Measurements from ENCODE around the gene PERCC1. TPM values are rescaled to one million over a fixed set of nuclear protein-coding genes. Genes with fewer than 3 reads are reported as not detected.
A peak's percentile ranks its signal among the peaks of the same experiment; 100 is the strongest.

The PERCC1 gene
- total RNA-seq, 4 donors from 2014 or later = 1.3 TPM; not detected in 3

DNA sequence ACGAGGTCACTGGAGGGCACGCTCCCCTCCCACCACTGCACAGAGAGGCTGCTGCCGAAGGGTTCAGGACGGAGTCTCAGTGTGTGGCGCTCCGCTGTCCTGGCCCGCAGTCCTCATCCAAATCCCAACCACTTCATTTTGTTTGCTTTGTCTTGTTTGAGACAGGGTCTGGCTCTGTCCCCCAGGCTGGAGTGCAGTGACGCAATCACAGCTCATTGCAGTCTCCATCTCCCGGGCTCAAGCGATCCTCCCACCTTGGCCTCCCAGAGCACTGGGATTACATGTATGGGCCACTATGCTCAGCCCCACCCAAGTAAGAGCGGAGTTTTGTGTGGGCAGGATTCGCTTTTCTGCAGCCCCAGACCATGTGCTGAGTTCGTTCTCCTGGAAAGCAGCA is 29.1 kb upstream of the PERCC1 start:
- TF ChIP-seq POLR2AphosphoS5 (IDR thresholded peaks at IDR 0.05) = no peak
- TF ChIP-seq, protein P1, sequence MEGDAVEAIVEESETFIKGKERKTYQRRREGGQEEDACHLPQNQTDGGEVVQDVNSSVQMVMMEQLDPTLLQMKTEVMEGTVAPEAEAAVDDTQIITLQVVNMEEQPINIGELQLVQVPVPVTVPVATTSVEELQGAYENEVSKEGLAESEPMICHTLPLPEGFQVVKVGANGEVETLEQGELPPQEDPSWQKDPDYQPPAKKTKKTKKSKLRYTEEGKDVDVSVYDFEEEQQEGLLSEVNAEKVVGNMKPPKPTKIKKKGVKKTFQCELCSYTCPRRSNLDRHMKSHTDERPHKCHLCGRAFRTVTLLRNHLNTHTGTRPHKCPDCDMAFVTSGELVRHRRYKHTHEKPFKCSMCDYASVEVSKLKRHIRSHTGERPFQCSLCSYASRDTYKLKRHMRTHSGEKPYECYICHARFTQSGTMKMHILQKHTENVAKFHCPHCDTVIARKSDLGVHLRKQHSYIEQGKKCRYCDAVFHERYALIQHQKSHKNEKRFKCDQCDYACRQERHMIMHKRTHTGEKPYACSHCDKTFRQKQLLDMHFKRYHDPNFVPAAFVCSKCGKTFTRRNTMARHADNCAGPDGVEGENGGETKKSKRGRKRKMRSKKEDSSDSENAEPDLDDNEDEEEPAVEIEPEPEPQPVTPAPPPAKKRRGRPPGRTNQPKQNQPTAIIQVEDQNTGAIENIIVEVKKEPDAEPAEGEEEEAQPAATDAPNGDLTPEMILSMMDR (IDR thresholded peaks at IDR 0.05) = no peak
- no peak for TF ChIP-seq EP300 (IDR thresholded peaks at IDR 0.05)
- no peak for TF ChIP-seq POLR2A (IDR thresholded peaks at IDR 0.05)
- Histone ChIP-seq H3K36me3 (peaks cover 82% of the 10 kb centered on the region), H3K27me3 (no peaks in the 10 kb centered on the region), H3K9me3 (no peaks in the 10 kb centered on the region), H3K4me3 (no peak overlapping the region), H3K27ac (no peak overlapping the region), H3K4me1 (no peaks in the 10 kb centered on the region)
- over 99% methylated on average over 11 of the region's 13 CpGs for WGBS
- no peak for DNase-seq (ENCODE audit: low spot score in 2 of 2)

DNA sequence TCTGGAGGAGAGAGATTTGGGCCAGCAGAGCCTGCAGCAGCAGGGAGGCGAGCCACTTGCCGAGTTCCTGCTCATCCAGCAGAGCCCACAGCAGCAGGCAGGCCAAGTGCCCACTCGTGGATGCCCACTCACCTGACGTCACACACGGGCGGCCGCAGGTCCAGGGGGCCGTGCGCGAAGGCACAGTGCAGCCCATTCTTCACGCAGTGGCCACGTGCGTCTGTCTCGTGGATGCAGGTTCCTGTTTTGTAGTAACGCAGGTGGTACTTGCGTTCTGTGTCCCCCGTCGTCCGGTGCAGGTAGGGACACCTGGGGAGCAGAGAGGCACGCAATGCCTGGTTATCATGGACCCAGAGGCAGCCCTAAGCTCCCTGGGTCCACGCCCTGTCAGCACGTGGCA is 27.8 kb upstream of the PERCC1 start:
- H3K4me3 ChIP-seq = no peak overlapping the region
- DNase-seq (ENCODE audit: low spot score in 2 of 2) = no peak
- TF ChIP-seq EP300 (IDR thresholded peaks at IDR 0.05) = no peak
- TF ChIP-seq POLR2A (IDR thresholded peaks at IDR 0.05) = no peak
- TF ChIP-seq, protein P1 (IDR thresholded peaks at IDR 0.05) = no peak
- TF ChIP-seq POLR2AphosphoS5 (IDR thresholded peaks at IDR 0.05) = no peak
- WGBS = 88% methylated on average over 10 of the region's 22 CpGs
- no peaks in the 10 kb centered on the region for H3K27me3 ChIP-seq
- peaks cover 4% of the 10 kb centered on the region for H3K4me1 ChIP-seq
- no peak overlapping the region for H3K27ac ChIP-seq
- H3K9me3 ChIP-seq = no peaks in the 10 kb centered on the region
- H3K36me3 ChIP-seq = peaks cover 74% of the 10 kb centered on the region

DNA sequence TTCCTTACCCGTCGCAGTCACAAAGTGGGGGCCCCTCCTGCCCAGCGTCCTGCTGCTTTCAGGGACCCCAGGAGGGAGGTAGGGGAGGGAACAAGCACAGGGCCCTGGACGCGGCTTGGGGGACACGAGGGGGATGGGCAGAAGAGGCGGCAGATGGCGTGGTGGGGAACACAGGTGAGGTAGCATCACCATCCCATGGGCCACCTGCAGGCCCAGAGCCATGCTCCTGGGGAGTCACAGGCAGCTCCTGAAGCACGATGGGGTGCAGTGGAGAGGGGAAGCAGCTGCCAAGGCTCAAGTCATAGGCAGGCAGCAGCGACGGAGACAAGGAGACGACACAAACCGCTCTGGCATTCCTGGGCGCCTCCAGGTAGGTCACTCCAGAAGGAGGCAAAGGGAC is 27.1 kb upstream of the PERCC1 start:
- 92% methylated on average over 14 of the region's 14 CpGs for WGBS
- Histone ChIP-seq H3K4me3 (no peak overlapping the region), H3K9me3 (no peaks in the 10 kb centered on the region), H3K27ac (no peak overlapping the region), H3K27me3 (no peaks in the 10 kb centered on the region), H3K4me1 (peaks cover 11% of the 10 kb centered on the region), H3K36me3 (peaks cover 67% of the 10 kb centered on the region)
- no peak for TF ChIP-seq POLR2AphosphoS5 (IDR thresholded peaks at IDR 0.05)
- TF ChIP-seq POLR2A (IDR thresholded peaks at IDR 0.05) = no peak
- TF ChIP-seq, protein P1 (IDR thresholded peaks at IDR 0.05) = no peak
- TF ChIP-seq EP300 (IDR thresholded peaks at IDR 0.05) = no peak
- no peak for DNase-seq (ENCODE audit: low spot score in 2 of 2)

DNA sequence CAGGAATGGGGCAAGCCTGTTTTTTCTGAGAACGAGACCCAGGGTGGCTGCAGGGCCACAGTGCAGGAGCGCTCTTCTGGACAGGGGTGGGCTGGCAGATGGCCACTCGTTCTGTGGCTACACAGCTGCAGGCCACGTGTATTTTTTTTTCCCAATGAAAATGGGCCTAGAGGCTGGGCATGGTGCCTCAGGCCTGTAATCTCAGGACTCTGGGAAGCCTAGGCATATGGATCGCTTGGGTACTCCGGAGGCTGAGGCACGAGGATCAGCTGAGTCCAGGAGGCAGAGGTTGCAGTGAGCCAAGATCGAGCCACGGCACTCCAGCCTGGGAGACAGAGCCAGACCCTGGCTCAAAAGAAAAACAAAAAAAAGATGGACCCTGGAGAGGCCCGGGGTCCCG is 23.1 kb upstream of the PERCC1 start:
- WGBS = 24% methylated on average over 10 of the region's 11 CpGs
- Histone ChIP-seq H3K4me1 (peaks cover 23% of the 10 kb centered on the region), H3K9me3 (no peaks in the 10 kb centered on the region), H3K27me3 (no peaks in the 10 kb centered on the region), H3K27ac (peak overlapping the region; percentile 16), H3K36me3 (peaks cover 49% of the 10 kb centered on the region), H3K4me3 (peak overlapping the region; percentile 51)
- DNase-seq (ENCODE audit: low spot score in 2 of 2) = no peak
- TF ChIP-seq, protein P1 (IDR thresholded peaks at IDR 0.05) = no peak
- TF ChIP-seq POLR2AphosphoS5 (IDR thresholded peaks at IDR 0.05) = no peak
- no peak for TF ChIP-seq POLR2A (IDR thresholded peaks at IDR 0.05)
- no peak for TF ChIP-seq EP300 (IDR thresholded peaks at IDR 0.05)

DNA sequence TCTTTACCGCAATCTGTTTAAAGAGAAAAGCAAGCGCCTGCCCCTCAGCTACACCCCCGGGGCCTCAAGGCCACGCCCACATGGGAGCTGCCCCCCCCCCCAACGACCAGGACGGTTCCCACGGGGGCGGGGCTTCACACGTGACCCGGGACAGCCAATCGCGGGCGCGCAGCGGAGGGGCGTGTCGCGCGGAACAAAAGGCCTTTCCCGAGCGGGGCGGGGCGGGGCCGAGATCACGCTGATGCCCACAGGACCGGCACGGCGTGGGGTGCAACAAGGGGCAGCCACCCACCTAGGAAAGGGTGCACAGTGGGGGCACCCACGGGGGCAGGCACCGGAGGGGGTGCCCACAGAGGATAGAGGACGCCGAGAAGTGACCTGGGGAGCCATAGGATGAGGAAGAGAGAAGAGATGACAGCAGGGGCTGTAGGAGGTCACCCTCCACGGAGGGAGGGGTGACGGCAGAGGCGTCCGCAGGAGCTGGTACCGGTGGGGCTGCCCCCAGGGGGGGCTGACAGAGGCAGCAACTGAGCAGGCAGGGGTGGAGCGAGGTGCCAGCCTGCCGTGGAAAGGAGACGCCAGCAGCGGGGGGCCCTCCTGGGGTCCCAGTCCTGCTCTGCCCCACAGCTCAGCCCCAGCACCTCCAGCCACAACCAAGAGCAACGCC is 22.6 kb upstream of the PERCC1 start:
- peak overlapping the region; percentile 51 for H3K4me3 ChIP-seq
- no peaks in the 10 kb centered on the region for H3K27me3 ChIP-seq
- H3K27ac ChIP-seq = peak overlapping the region; percentile 16
- H3K36me3 ChIP-seq = peaks cover 44% of the 10 kb centered on the region
- peaks cover 26% of the 10 kb centered on the region for H3K4me1 ChIP-seq
- TF ChIP-seq EP300 (IDR thresholded peaks at IDR 0.05) (no peak), POLR2A (IDR thresholded peaks at IDR 0.05) (no peak), POLR2AphosphoS5 (IDR thresholded peaks at IDR 0.05) (no peak)
- TF ChIP-seq, protein P1 (IDR thresholded peaks at IDR 0.05) = no peak
- peak; percentile 96 to 98 for DNase-seq (ENCODE audit: low spot score in 2 of 2)
- WGBS = 6% methylated on average over 34 of the region's 42 CpGs
- no peaks in the 10 kb centered on the region for H3K9me3 ChIP-seq

Measured in suprapubic skin (tissue), 4 donors.